Tongue (tissue), 2 donors: ENCODE measurements around the gene AMPD3. TPM values are rescaled to one million over a fixed set of nuclear protein-coding genes. Genes with fewer than 3 reads are reported as not detected.
"Not testable (repeated sequence)": the region's sequence is repeated elsewhere in the genome, so short reads cannot be mapped to it uniquely, and the experiment has no call there.

Source experiments
- DNase-seq: peaks from one replicate; pipeline ENCODE4 v3.0.0-alpha.2; 2015
- total RNA-seq: library from RNA; depleted of rRNA; stranded (reverse); fragments of >200 nt; gene quantifications from one replicate; pipeline ENCODE4 v1.2.3, GENCODE V29; 2014

Gene AMPD3
- 7.6 TPM for total RNA-seq

DNA sequence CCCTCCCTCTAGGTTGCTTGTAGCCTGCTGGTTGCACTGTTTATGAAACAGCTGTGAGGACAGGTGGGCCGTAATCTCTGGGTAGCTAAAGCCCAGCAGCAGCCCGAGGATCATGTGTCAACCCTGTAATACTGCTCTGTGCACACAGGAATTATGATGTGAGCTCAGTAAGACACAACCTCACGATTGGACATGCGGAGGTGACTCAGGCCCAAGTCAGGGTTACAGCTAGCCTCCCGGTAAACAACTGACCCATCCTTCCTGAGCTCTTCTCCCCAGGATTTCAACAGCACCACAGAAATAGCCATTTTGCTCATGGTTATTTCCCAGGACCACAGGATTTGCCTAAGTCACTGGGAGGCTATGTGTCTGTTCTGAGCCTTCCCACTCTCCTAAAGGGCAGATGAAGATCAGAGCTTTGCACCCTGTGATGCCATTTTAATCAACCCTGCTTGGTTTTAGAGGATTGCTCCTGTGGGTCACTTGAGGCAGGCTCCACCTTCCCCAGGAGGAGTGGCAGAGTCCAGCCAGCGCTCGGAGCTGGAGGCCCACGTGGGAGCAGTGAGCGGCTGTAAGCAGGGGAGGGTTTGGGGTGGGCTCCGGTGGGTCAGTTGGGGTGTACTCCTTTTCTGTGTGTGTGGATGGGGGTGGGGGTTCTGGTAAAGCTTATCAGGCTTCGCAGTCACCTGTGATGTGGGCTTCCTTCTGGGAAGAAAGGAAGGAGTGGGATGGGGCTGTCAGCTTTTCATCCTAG, at the start of gene AMPD3:
Gene AMPD3, plus strand, starts transcription at position 387 of the 754 bp plus-strand sequence. CDS start 6,256 bp downstream, outside the sequence.
- peak; percentile 93 for DNase-seq

DNA sequence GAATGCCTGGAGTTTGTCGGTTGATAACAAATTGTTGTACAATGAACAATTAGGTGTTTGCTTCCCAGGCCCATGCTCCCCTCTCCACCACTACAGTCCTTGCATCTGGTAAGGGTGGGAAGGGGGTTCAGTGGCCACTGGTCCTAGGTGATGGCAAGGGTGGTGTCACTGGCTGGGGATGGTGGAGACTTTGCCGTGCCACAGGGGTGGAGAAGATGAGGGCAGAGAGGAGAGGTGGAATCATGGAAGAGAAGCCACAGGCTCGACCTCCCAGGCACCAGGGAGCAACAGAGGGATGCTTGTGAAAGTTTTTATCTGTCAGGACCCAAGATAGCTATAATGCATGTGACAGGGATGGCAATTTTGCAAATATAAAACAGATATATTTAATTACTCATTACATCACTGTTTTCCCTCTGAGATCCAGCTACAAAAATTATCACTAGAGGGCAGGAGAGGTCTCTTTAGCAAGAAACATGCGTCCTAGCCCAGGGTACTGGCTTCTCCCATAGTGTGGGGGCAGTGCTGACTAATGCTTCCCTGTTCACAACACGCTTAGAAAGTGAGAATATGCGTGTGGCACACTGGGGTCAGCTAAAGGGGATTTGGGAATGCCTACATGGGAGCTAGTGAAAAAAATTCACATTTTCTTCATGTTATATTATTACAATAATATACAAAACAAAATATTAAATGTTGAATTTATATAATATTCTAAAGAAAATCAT, 49.0 kb upstream of the AMPD3 start:
- DNase-seq, result peak; percentile 88

DNA sequence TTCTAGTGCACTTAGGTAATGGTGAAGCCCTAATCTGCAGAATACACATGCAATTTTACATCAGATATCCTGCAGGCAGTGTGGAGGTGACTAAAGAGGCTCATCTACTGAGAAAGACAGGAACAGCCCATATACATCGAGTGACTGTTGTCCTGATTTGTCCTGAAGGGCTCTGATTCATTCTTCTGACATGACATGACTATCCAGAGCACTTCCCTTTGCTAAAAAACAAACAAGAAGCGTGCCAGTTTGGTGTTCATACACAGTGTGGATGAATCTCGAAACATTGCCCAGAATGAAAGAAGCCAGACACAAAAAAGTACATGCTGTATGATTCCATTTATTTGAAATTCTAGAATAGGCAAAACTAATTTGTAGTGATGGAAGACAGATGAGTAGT, 48.0 kb upstream of the AMPD3 start:
- no peak for DNase-seq

DNA sequence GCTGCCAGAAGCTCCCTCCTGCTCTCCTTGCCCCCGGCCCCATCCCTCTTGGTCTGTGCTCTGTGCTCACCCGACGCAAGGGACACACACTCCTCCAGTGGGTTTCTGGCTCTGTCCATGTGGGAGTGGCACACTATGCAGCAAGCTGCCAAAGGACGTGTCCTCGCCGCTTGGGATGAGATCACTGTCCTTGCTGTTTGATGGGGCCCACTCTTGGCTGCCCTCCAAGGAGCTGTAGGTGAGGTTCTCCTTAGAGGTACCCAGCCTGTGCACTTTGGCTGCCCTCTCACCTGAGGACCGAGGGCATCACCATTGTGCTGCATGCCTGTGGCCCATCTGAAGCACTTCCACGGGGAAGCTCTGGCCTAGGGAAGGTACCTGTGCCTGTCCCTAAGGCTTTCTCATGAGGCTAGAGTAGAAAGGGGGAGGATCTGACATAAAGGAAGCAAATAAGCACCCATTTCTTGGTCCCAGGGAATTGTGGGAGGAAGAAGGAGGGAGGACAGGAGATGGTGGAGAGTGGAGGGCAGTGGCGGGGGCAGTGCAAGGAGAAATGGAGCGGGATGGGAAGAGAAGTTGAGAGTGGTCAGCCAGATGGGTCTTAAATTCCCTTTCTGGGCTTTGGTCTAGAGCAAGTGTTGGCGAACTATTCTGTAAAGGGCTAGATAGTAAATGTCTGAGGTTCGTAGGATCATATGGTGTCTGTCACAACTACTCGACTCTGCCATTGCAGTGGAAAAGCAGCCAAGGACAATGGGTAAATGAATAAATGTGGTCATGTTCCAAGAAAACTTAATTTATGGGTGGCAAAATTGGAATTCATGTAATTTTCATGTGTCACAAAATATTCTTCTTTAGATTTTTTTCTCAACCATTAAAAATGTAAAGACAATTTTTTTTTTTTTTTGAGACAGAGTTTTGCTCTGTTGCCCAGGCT, 47.0 kb upstream of the AMPD3 start:
- DNase-seq, result no peak

DNA sequence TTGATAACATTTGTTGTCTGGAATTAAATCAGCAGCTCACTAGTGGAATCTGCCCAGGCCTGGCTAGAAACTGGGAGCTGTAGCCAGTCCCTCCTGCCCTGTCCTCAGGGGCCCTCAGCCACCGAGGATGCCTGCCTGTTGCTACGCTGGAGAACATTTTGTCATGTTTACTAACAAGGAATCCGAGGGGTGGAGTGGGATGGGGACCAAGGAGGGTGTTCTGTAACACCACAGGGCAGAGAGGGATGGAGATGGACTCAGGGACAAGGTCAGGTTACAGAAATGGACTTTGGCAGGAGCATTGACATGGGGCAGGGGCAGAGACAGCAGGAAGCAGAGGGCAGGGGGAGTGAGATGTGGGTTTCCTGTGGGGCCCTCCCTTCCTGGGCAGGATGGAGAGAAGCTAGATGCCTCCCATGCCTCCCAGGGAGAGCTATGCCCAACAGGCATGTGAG, 45.8 kb upstream of the AMPD3 start:
- DNase-seq, result no peak

DNA sequence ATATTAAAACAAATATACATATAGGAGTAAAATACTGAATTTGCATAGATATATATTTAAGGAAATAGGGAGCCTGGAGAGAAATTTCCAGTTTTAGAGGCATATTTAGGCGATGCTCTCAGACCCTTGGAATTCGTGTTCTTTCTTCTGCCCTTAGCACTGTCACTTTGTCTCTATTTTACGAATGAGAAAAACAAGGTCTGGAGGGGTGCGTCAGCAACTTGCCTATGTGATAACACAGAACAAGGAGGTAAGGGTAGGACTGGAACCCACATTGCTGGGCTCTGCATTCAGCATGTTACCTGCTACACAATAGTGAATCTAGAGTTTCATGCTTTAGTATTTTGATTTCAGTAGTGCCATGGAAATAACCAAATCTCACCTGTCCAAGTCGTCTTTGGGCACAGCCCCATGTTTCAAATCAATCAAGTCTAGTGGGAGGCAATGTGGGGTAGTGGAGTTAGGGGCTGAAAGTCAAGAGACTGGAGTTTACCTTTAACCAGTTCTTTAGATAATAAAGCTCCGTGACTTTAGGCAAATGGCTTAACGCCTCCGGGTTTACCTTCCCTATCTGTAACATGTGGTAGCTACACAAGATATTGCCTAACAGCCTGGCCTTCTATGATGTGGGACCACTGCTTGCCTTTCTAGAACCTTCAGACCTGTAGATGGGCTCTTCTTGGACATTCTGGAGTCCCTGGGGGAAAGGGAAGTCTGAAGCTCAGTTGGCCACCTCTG, 44.8 kb upstream of the AMPD3 start:
- no peak for DNase-seq

DNA sequence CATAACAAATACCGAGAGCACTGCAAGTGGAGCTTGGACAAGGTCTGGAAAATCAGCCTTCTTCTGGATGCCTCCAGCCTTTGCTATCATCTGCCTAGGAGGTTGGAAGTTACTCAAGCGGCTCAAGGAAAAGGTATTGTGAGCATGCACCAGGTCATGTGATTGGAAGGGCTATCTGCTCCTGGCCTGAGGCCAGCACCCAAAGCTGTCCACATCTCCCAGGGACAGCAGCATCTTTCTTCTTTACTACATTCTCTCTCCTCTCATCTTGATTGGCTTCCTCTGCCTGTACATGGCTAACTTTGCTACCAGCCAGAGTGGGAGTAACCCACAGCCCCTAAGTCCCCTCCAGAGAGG, 44.2 kb upstream of the AMPD3 start:
- no peak for DNase-seq

DNA sequence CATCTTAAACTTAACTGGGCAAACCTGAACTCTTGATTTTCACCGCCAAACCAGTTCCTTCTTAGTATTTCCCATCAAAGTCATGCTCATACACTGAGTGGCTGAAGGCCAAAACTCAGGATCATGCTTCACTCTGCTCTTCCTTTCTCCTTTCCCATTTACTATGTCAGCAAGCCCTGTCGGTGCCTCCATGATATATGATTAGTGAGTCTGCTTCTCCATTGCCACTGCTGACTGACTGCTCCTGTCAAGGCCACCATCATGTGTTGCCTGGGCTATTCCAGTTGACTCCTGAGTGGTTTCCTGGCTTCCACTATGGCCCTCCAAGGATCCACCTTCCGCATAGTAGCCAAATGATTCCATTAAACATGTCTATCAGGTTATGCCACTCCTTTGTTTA, 42.8 kb upstream of the AMPD3 start:
- DNase-seq, result no peak

DNA sequence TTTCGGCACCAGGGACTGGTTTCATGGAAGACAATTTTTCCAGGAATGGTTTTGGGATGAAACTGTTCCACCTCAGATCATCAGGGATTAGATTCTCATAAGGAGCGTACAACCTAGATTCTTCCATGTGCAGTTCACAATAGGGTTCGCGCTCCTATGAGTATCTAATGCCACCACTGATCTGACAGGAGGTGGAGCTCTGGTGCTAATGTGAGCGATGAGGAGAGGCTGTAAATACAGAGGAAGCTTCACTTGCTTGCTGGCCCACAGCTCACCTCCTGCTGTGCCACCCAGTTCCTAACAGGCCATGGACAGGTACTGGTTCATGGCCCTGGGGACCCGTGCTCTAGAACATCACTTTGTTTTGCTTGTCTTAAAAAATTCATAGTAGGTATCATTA, 41.8 kb upstream of the AMPD3 start:
- DNase-seq, result peak; percentile 27

DNA sequence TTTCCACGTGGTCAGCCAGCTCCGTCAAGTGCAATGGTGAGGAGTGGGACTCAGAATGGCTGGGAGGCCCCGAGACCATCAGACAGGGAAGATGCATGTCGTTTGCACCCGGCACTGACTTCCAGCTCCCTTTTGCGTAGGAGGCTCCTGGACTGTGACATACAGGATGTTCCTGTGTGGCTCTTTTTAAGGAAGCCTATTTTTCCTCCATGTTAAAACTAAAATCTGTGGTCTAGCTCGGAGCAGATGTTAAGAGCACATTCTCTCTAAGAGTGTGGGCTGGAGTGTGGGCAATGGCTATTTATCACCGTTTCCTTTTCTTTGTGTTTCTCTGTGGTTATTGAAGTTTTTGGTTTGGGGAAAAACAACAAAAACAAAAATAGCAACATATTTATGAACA, 40.9 kb upstream of the AMPD3 start:
- no peak for DNase-seq

DNA sequence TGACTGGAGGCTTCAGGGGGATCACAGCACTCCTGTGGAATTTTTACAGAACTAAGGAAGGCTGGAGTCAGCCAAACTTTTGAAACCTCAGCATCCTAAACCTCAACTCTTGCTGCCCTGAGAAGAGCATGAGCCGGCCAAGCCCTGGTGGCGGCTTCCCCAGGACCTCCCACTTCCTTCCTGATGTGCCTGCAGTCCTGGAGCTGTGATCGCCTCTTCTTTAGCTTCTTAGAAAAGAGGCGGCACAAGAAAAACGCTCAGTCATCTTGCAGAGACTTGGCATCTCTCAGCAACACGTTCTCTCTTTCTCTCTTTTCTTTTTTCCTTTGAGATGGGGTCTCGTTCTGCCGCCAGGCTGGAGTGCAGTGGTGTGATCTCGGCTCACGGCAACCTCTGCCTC, 40.4 kb upstream of the AMPD3 start:
- DNase-seq, result peak; percentile 35

DNA sequence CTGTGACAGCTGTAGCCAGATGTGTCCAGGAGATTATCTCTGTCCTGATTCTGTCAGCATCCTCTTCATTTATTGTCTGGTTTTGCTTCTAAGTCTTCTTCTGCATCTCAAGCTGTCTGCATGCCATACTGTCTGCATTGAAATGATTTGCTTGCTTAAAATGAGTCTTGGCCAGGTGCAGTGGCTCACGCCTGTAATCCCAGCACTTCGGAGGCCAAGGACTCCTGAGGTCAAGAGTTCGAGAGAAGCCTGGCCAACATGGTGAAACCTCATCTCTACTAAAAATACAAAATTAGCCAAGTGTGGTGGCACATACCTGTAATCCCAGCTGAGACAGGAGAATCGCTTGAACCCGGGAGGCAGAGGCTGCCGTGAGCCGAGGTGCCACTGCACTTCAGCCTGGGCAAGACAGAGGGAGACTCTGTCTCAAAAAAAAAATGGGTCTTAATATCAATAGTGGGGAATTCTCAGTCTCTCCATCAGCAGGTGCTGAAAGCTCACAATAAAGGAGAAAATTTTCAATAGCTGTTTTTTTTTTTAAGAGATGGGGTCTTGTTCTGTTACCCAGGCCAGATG, 39.2 kb upstream of the AMPD3 start:
- DNase-seq, result no peak

DNA sequence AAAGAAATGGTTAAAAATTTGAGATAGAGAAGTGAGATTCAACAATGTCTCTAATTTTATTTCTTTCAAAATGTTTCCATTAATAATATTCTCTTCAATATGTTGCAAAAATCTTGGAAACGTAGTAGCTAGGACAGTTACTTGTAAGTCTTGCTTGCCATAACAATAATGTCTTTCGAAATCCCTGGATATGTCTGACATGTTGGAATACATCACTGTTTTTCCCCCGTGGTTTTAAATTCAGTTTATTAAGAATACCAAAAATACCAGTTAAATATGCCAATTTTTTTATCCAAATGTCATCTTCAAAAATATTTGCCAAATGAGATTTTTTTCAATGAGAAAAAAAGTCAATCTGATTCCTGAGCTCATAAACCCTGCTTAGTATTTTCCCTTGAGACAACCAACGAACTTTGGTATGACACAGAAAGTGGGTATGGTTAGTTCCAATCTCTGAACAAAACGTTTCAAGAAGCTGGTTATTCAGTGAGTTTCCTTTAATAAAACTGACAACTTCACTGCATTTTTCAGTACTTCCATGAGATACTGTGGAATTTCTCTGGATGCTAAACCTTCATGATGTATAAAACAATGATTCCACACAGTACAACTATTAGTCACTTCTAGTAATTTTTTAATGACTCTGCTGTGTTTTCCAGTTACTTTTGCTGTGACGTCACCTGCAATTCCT, 36.7 kb upstream of the AMPD3 start:
- no peak for DNase-seq

DNA sequence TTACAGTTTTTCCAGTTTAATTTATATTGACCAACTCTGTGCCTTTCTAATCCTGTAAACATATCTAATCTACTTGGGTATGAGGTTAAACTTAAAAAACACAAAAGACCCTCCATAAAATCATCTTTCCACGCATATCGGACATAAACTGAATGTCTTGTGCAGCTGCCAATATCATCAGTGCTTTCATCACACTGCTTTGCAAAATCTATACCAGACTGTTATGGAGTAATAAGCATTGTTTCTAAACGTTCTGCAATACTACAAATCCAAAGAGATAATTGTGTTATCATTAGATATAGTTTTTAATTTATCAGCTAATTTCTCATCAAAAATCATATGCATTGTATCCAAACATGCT, 36.1 kb upstream of the AMPD3 start:
- DNase-seq, result no peak

DNA sequence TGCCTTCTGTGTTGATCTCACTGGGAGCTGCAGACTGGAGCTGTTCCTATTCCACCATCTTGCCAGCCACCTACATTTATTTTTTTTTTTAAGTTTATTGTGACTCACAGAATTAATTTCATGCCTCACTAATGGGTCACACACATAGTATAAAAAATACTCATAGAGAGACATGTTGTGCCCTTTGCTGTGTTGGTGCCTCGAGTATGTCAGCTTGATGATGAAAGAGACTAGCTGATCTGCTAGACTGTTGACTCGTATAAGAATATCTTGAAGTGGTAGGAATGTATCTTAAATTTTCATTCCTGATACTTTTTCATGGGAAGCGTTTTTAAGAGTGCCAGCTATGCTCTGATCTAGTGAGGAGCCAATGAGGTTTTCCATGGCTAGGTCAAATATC, 28.6 kb upstream of the AMPD3 start:
- DNase-seq, result no peak

DNA sequence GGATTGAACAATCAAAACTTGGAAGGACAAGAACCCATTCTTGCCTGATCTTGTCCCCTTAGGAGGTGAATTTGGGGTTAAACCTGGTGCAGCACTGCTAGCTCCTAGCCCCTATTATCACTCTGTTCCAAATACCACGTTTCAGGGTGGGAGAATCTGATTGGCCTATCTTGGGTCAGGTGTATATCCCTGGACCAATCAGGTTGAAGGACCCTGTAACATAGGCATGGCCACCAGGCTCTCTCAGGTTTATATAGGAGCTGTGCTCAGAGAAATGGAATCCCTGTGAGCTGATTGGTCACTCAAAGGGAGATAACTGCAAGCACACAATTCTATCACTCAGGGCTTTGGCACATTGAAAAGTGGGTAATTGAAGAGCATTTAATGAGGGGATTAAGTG, 26.6 kb upstream of the AMPD3 start:
- no peak for DNase-seq

DNA sequence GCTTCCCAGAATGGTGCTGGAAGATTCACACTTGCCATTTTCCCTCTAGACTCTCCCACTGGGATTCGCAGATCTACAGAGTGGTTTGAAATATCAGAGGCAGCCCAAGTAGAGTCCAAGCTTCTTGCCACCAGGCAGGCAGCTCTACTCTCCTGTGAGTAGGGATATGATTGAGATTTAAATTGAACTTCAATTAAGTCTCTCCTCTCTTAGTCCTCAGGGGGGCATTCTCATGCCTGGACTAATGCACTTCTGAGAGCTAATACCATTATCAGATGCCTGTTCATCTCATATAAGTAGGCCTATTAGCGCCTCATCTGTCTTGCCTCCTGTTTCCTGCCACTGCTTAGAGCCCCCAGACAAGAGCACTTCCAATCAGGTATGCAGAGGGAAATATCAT, 25.5 kb upstream of the AMPD3 start:
- DNase-seq, result no peak

DNA sequence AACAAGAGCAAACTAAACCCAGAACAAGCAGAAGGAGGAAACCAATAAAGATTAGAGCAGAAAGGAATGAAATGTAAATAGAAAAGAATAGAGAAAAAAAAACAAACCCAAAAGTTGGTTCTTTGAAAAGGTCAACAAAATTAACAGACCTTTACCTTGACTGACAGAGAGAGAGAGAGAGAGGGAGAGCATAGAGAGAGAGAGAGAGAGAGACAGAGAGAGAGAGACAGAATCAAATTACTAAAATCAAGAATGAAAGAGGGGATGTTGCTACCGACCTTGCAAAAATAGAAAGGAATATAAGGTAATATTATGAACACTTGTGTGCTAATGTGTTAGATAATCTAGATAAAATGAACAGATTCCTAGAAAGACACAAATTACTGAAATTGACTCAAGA, 22.6 kb upstream of the AMPD3 start:
- no peak for DNase-seq

DNA sequence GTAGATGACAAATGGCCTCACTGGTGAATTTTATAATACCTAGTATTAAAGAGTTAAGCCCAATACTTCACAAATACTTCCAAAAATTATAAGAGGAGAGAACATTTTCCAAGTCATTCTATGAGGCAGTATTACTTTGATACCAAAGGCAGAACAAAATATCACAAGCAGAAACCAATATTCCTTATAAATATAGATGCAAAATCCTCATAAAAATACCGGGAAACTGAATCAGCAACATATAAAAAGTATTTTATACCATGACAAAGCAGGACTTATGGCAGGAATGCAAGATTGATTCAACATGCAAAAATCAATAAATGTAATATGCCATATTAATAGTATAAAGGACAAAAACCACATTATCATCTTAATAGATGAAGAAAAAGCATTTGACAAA, 22.1 kb upstream of the AMPD3 start:
- no peak for DNase-seq

DNA sequence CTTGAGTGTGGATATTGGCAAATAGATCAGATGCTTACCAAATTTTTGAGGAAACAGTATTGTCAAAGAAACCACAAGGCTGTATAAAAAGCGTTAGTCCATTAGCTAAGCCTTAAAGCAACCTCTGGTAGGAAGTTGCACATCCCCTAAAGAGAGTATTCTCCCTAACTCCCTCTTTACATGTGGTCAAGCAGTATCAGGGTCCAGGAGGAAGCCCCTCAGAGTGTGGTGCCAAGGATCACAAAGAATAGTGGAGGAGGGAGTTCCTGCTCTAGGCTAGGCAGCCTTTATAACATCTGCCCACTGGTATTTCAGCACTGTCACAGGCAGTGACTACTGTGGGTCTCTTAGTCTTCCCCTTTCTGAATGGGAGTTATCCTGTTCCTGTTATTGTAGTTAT, 18.8 kb upstream of the AMPD3 start:
- DNase-seq, result no peak

DNA sequence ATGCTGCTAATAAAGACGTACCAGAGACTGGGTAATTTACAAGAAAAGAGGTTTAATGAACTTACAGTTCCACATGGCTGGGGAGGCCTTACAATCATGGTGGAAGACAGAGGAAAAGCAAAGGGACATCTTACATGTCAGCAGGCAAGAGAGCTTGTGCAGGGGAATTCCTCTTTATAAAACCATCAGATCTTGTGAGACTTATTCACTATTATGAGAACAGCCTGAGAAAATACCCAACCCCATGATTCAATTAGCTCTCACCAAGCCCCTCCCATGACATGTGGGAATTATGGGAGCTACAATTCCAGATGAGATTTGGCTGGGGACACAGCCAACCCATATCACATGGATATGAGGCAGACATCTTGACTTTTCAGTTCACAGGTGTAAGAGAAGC, 18.4 kb upstream of the AMPD3 start:
- not testable (repeated sequence) for DNase-seq
